Measurements from ENCODE around the gene ALDH4A1.

- TF ChIP-seq CTCF (IDR thresholded peaks at IDR 0.05; ENCODE audit: low read depth, low read length) (no peak), EZH2phosphoT487 (IDR thresholded peaks at IDR 0.05; ENCODE audit: low read depth) (no peak)
These were observed 32.3 kb downstream of the ALDH4A1 start for GRCh38 chr1:18869847-18870594.
